Epithelial cell of esophagus (primary cell): ENCODE results near the gene TOR2A.

Experiments used
- DNase-seq: peaks from one replicate; pipeline ENCODE4 v3.0.0; 2010; ENCODE audit warnings: low read depth
- H3K4me3 ChIP-seq: 2 replicates; pipeline ENCODE4 v1.5.1; 2011; ENCODE audit warnings: mild to moderate bottlenecking, low read length, control low read depth
- CTCF ChIP-seq: IDR thresholded peaks from 2 replicates; pipeline ENCODE4 v1.5.1; 2011; ENCODE audit warnings: low read depth, mild to moderate bottlenecking, low read length, control low read depth, inconsistent platforms; ENCODE audit not compliant: insufficient read depth; ENCODE audit errors: missing control alignments

Gene TOR2A

GRCh38 chr9:127753148-127753547 is 18.1 kb upstream of the TOR2A start:
- H3K4me3 ChIP-seq: no peak overlapping the region
- TF ChIP-seq CTCF: no peak
- no peak for DNase-seq

- H3K4me3 ChIP-seq: no peak overlapping the region
- TF ChIP-seq CTCF: no peak
- peak; percentile 41 for DNase-seq
Measured at GRCh38 chr9:127751269-127752054, 16.4 kb upstream of the TOR2A start.

DNA sequence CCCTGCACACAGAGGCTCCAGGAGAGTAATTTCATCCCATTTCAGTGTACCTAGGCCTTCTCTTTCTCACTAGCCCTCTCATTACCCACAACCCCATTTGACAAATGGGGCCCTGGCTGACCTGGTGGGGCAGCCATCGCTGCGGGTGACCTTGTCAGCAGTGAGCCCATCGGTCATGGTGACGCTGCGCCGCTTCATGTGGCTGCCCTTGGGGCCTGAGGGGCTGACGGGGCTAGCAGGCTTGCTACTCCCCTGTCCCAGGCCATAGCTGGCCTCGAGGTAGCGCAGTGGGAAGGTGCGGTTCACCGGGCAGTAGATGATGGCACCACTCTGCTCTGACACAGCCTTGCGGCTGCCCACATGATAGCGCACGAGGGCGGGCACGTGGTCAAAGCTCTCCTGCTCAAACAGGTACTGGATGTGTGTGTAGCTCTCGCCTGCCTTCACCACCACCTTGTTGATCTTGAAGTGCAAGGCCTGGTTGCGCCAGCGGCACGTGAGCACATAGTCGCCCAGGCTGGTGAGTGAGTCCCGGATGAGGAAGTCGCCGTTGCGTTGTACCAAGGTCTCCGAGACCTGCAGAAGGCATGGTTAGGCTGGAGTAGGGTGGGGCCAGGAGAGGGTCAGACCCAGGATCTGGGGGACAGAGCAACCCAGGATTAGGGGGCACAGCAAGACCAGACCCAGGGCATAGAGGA is 14.1 kb upstream of the TOR2A start:
- H3K4me3 ChIP-seq: no peak overlapping the region
- no peak for TF ChIP-seq CTCF
- DNase-seq: no peak

DNA sequence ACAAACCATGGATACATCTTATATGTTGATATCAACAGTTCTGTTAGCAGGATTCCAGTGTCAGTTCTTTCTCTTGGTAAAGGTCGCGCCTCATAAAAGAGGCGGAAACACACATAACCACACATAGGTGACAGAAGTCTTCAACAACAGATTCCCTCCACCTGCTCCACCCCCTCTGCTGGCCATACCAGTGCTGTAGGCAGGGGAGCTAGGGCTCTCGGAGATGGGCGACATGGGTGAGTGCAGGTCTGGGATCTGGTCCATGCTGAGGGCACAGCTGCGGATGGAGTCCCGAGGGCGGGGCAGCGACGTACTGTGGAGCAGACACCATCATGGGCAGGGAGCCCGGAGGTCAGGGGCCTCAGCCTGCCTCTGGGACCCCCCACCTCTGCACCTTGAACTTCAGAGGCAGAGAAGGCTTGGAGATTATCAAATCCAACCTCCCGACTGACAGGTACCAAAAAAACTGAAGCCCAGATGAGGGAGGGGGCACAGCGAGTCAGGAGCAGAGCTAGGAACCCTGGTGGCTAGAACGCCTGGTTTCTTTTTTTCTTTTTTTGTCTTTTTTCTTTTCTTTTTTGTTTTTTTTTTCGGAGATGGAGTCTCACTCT is 12.0 kb upstream of the TOR2A start:
- no peak for DNase-seq
- no peak overlapping the region for H3K4me3 ChIP-seq
- no peak for TF ChIP-seq CTCF

DNA sequence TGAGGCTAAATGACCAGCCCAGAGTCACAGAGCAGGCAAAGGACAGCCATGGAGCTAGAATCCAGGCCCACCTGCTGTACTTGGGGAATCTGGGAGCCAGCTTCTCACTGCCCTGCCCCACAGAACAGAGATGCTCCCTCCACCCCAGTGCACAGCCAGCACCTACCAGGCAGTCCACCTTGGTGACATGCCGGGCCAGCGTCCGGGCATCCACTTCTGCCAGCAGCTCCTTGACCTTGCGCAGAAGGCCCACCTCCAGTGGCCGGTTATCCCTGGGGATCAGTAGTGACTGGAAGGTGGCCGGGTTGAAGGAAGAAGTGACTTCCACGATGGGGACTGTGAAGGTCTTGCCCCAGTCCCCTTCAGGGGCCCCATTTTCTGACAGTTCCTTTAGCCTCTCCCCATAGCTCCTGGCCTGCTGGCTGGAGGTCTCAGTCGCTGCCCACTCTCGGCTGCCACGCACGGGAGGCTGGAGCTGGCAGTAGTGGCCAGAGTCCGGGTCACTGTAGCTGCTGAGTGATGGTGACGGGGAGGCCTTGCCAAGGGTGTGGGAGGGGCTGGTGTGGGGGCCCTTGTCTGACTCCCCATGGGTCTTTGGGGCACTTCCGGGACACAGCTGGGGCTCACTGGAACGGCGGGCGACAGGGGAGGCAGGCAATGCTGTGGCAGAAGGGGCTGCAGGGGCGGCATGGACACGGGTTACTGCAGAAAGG is 9.5 kb upstream of the TOR2A start:
- TF ChIP-seq CTCF: no peak
- no peak for DNase-seq

GRCh38 chr9:127742435-127743088 is 7.5 kb upstream of the TOR2A start:
- no peak overlapping the region for H3K4me3 ChIP-seq
- DNase-seq: peak; percentile 72
- TF ChIP-seq CTCF: no peak

More for the DNA sequence above, 9.5 kb upstream of the TOR2A start:
- H3K4me3 ChIP-seq: no peak overlapping the region
